Ectodermal cell (in vitro differentiated cells): Measurements from ENCODE around the gene UFD1.

ENCODE experiments used
- H3K27ac ChIP-seq: 2 replicates; pipeline ENCODE4 v1.7.0; 2013; ENCODE audit warnings: mild to moderate bottlenecking, low read depth, low read length; ENCODE audit not compliant: insufficient read depth, poor library complexity, severe bottlenecking
- H3K27me3 ChIP-seq: 2 replicates; pipeline ENCODE4 v1.7.0; 2013; ENCODE audit warnings: mild to moderate bottlenecking, low read length; ENCODE audit not compliant: insufficient read depth, control insufficient read depth, poor library complexity, severe bottlenecking
- H3K36me3 ChIP-seq: one replicate; pipeline ENCODE4 v1.7.0; 2013; ENCODE audit warnings: low read length; ENCODE audit not compliant: control insufficient read depth, insufficient read depth
- H3K4me1 ChIP-seq: one replicate; pipeline ENCODE4 v1.7.0; 2013; ENCODE audit warnings: low read length; ENCODE audit not compliant: control insufficient read depth, insufficient read depth
- H3K4me3 ChIP-seq: 2 replicates; pipeline ENCODE4 v1.7.0; 2013; ENCODE audit warnings: low read depth, low read length, control low read depth; ENCODE audit not compliant: insufficient read depth
- H3K9me3 ChIP-seq: 2 replicates; pipeline ENCODE4 v1.7.0; 2013; ENCODE audit warnings: mild to moderate bottlenecking, low read length, moderate library complexity; ENCODE audit not compliant: control insufficient read depth
- WGBS, 2 experiments: methylation state at CpG; one replicate each; pipeline ENCODE4 v1.1.7; 2013; ENCODE audit warnings: missing lambda C conversion rate in 2 of 2; 5-methylcytosine and 5-hydroxymethylcytosine counted together

The UFD1 gene

GRCh38 chr22:19495562-19496323 lies 16.8 kb upstream of the UFD1 start:
- H3K36me3 ChIP-seq: peaks cover 17% of the 10 kb centered on the region
- H3K27ac ChIP-seq: no peak overlapping the region
- no peaks in the 10 kb centered on the region for H3K9me3 ChIP-seq
- no peaks in the 10 kb centered on the region for H3K4me1 ChIP-seq
- 88 to 93% methylated on average over 5 of the region's 5 CpGs for WGBS, 2 experiments
- no peak overlapping the region for H3K4me3 ChIP-seq
- no peaks in the 10 kb centered on the region for H3K27me3 ChIP-seq

- peaks cover 17% of the 10 kb centered on the region for H3K36me3 ChIP-seq
- no peaks in the 10 kb centered on the region for H3K9me3 ChIP-seq
- H3K4me3 ChIP-seq: no peak overlapping the region
- no peaks in the 10 kb centered on the region for H3K4me1 ChIP-seq
- H3K27me3 ChIP-seq: no peaks in the 10 kb centered on the region
- 93% methylated on average over 5 of the region's 6 CpGs for WGBS, 2 experiments
- no peak overlapping the region for H3K27ac ChIP-seq
Observed at GRCh38 chr22:19494676-19495173, 15.7 kb upstream of the UFD1 start.

DNA sequence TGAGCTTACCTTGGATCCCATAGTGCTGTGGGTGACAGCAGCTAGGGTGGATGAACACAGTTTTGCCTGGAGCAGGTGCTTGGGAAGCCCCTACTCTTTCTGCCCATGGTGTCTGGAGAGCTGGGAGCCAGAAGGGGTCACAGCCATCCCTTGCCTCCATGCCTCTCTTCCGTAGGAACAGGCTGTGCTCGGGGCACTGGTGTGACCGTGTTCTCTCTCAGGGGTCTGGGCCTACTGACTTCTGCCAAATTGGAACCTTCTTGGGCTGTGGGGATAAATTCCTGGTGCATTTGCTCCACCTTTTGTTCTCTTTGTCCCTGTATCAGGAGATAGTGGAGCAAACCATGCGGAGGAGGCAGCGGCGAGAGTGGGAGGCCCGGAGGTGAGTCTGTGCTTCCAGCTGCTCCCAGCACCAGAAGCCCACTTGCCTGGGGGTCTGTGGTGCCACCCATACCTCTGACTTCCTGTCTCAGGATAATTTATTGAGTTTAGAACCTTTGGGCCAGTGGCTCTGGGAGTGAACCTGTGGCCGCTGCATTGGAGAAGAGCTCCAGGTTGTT lies 15.1 kb upstream of the UFD1 start:
- no peaks in the 10 kb centered on the region for H3K4me1 ChIP-seq
- H3K27me3 ChIP-seq: no peaks in the 10 kb centered on the region
- H3K36me3 ChIP-seq: peaks cover 17% of the 10 kb centered on the region
- H3K4me3 ChIP-seq: no peak overlapping the region
- H3K27ac ChIP-seq: no peak overlapping the region
- H3K9me3 ChIP-seq: no peaks in the 10 kb centered on the region
- 92 to 97% methylated on average over 8 of the region's 8 CpGs for WGBS, 2 experiments

GRCh38 chr22:19492504-19493174 lies 13.6 kb upstream of the UFD1 start:
- H3K4me1 ChIP-seq: no peaks in the 10 kb centered on the region
- H3K4me3 ChIP-seq: no peak overlapping the region
- H3K36me3 ChIP-seq: peaks cover 17% of the 10 kb centered on the region
- H3K9me3 ChIP-seq: no peaks in the 10 kb centered on the region
- WGBS, 2 experiments: 94 to 98% methylated on average over 6 of the region's 6 CpGs
- no peak overlapping the region for H3K27ac ChIP-seq
- no peaks in the 10 kb centered on the region for H3K27me3 ChIP-seq

DNA sequence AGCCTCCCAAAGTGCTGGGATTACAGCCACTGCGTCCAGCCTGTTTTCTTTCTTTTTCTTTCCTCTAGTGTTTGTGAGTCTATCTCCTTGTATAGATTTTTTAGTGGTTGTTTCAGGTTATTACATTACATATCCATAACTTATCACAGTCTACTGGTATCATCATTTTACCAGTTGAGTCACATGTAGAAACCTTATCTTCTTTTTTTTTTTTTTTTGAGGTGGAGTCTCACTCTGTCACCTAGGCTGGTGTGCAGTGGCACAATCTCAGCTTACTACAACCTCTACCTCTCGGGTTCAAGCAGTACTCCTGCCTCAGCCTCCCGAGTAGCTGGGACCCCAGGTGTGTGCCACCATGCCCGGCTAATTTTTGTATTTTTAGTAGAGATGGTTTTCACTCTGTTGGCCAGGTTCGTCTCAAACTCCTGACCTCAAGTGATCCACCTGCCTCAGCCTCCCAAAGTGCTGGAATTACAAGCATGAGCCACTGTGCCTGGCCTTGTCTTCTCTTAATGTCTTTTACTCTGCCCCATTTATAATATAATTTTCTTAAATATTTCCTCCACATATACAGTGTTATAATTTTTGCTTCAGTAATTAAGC lies 11.7 kb upstream of the UFD1 start:
- WGBS, 2 experiments: 89 to 95% methylated on average over 5 of the region's 5 CpGs
- Histone ChIP-seq H3K27ac (no peak overlapping the region), H3K4me3 (no peak overlapping the region), H3K27me3 (no peaks in the 10 kb centered on the region), H3K4me1 (no peaks in the 10 kb centered on the region), H3K9me3 (no peaks in the 10 kb centered on the region), H3K36me3 (peaks cover 15% of the 10 kb centered on the region)

GRCh38 chr22:19488884-19489843 lies 10.2 kb upstream of the UFD1 start:
- peaks cover 17% of the 10 kb centered on the region for H3K36me3 ChIP-seq

GRCh38 chr22:19488285-19488684 lies 9.3 kb upstream of the UFD1 start:
- 90 to 94% methylated on average over 2 of the region's 2 CpGs for WGBS, 2 experiments

More at GRCh38 chr22:19488884-19489843, 10.2 kb upstream of the UFD1 start:
- Histone ChIP-seq H3K9me3 (no peaks in the 10 kb centered on the region), H3K27ac (no peak overlapping the region), H3K27me3 (no peaks in the 10 kb centered on the region), H3K4me3 (no peak overlapping the region), H3K4me1 (no peaks in the 10 kb centered on the region)
- 91 to 96% methylated on average over 7 of the region's 7 CpGs for WGBS, 2 experiments

GRCh38 chr22:19483481-19484244 lies 4.7 kb upstream of the UFD1 start:
- H3K9me3 ChIP-seq: no peaks in the 10 kb centered on the region
- WGBS, 2 experiments: 93 to 94% methylated on average over 8 of the region's 8 CpGs
- no peak overlapping the region for H3K27ac ChIP-seq
- H3K4me3 ChIP-seq: no peak overlapping the region
- peaks cover 11% of the 10 kb centered on the region for H3K4me1 ChIP-seq
- H3K27me3 ChIP-seq: no peaks in the 10 kb centered on the region
- H3K36me3 ChIP-seq: peaks cover 22% of the 10 kb centered on the region

More at GRCh38 chr22:19488285-19488684, 9.3 kb upstream of the UFD1 start:
- Histone ChIP-seq H3K27ac (no peak overlapping the region), H3K36me3 (peaks cover 18% of the 10 kb centered on the region), H3K9me3 (no peaks in the 10 kb centered on the region), H3K27me3 (no peaks in the 10 kb centered on the region), H3K4me1 (no peaks in the 10 kb centered on the region), H3K4me3 (no peak overlapping the region)

- WGBS, 2 experiments: 96 to 97% methylated on average over 9 of the region's 9 CpGs
- peaks cover 16% of the 10 kb centered on the region for H3K4me1 ChIP-seq
Observed at GRCh38 chr22:19482297-19482696, 3.3 kb upstream of the UFD1 start.

More at GRCh38 chr22:19482297-19482696, 3.3 kb upstream of the UFD1 start:
- no peak overlapping the region for H3K4me3 ChIP-seq
- no peak overlapping the region for H3K27ac ChIP-seq
- no peaks in the 10 kb centered on the region for H3K9me3 ChIP-seq
- no peaks in the 10 kb centered on the region for H3K27me3 ChIP-seq
- peaks cover 22% of the 10 kb centered on the region for H3K36me3 ChIP-seq
